Smooth muscle cell (in vitro differentiated cells): ENCODE measurements around the gene PGRMC2. TPM values are rescaled to one million over a fixed set of nuclear protein-coding genes. Genes with fewer than 3 reads are reported as not detected.

Experiments used
- DNase-seq: peaks from one replicate; lab custom pipeline; 2025; ENCODE audit not compliant: unreplicated experiment; lab: John Stamatoyannopoulos, UW
- H2AFZ ChIP-seq: fragments of 200-600 bp; sonication (generic); 2 replicates; pipeline ENCODE4 v1.6.0; 2016; ENCODE audit warnings: antibody characterized with exemption, low read depth, mild to moderate bottlenecking
- H3F3A ChIP-seq: fragments of 200-600 bp; sonication (generic); 2 replicates; pipeline ENCODE4 v1.6.0; 2017; ENCODE audit warnings: antibody characterized with exemption, low read depth
- H3K27ac ChIP-seq: fragments of 200-600 bp; sonication (generic); 2 replicates; pipeline ENCODE4 v1.5.1; 2016; ENCODE audit warnings: low read depth, mild to moderate bottlenecking
- H3K27me3 ChIP-seq: fragments of 200-600 bp; sonication (generic); 2 replicates; pipeline ENCODE4 v1.6.1; 2016; ENCODE audit warnings: low read depth, mild to moderate bottlenecking
- H3K36me3 ChIP-seq: fragments of 200-600 bp; sonication (generic); 2 replicates; pipeline ENCODE4 v1.5.1; 2016; ENCODE audit warnings: low read depth
- H3K4me1 ChIP-seq: fragments of 200-600 bp; sonication (generic); 2 replicates; pipeline ENCODE4 v1.5.1; 2016; ENCODE audit warnings: low read depth
- H3K4me2 ChIP-seq: fragments of 200-600 bp; sonication (generic); 2 replicates; pipeline ENCODE4 v1.6.0; 2016; ENCODE audit warnings: mild to moderate bottlenecking
- H3K4me3 ChIP-seq: fragments of 200-600 bp; sonication (generic); 2 replicates; pipeline ENCODE4 v1.5.1; 2016; ENCODE audit warnings: mild to moderate bottlenecking
- H3K79me2 ChIP-seq: fragments of 200-600 bp; sonication (generic); 2 replicates; pipeline ENCODE4 v1.6.0; 2016; ENCODE audit warnings: low read depth, mild to moderate bottlenecking
- H3K9ac ChIP-seq: fragments of 200-600 bp; sonication (generic); 2 replicates; pipeline ENCODE4 v1.6.0; 2016; ENCODE audit warnings: low read depth
- H3K9me3 ChIP-seq: fragments of 200-600 bp; sonication (generic); replicated peaks from 2 replicates; pipeline ENCODE4 v1.5.1; 2016; ENCODE audit warnings: low read depth
- H4K20me1 ChIP-seq: fragments of 200-600 bp; sonication (generic); 2 replicates; pipeline ENCODE4 v1.6.0; 2016; ENCODE audit warnings: low read depth
- WGBS: methylation state at CpG from one replicate; pipeline ENCODE4 v1.1.7; 2016; ENCODE audit warnings: low lambda C conversion rate; 5-methylcytosine and 5-hydroxymethylcytosine counted together
- polyA plus RNA-seq: library from polyadenylated mRNA; unstranded; fragments of >200 nt; fragmentation: Nextera tagmentation; extraction: Ambion mirVana; gene quantifications from 2 replicates; pipeline ENCODE4 v1.2.1, GENCODE V29; 2016
- total RNA-seq: library from RNA; depleted of rRNA; stranded (reverse); fragments of >200 nt; gene quantifications from 2 replicates; pipeline ENCODE4 v1.2.3, GENCODE V29; 2014
- TF ChIP-seq, protein P1 (sequence below): fragments of 200-600 bp; sonication (generic); IDR thresholded peaks from 2 replicates; pipeline ENCODE4 v1.5.1; 2017; ENCODE audit warnings: borderline replicate concordance, mild to moderate bottlenecking, antibody characterized with exemption; ENCODE audit not compliant: insufficient read depth, poor library complexity, severe bottlenecking

Gene PGRMC2
- total and polyA plus RNA-seq, 2 experiments from 2014 or later: 52.1 to 56.7 TPM

DNA sequence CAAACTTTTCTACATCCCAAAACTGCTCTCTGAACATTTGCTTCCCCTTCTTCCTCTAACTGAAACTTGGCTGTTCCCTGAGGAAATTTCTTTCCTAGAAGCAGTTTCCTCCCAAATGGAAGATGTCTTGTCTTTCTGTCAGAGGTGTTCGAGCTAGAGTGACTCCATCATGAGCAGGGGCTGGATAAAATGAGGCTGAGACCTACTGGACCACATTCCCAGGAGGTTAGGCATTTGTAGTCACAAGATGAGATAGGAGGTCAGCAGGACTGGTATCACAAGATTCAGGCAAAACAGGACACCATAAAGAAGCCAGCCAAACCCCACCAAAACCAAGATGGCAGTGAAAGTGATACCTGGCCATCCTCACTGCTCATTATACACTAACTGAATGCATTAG, 35.8 kb upstream of the PGRMC2 start:
- Histone ChIP-seq H3F3A (no peaks in the 10 kb centered on the region), H2AFZ (no peak overlapping the region)

DNA sequence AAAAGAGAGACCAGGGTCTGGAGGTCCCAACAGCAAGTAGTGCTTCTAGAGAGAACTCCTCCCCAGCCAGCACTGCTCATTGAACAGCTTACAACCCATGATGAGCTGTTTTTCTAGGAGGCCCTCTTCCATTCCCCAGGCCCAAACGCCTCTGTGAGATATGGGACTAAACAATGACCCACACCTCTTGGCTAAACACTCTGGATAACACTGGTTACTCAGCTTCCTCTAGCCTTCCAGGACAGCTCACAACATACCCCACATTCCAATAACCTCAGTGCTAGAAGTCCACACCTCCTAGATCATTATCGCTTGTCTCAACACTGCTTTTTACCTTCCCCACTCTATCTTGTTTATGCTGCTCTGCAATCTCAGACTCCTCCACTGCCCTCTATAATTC, 35.4 kb upstream of the PGRMC2 start:
- peak overlapping the region; percentile 45 for H3K4me2 ChIP-seq
- peak overlapping the region; percentile 95 for H3K27ac ChIP-seq
- peaks cover 23% of the 10 kb centered on the region for H3K4me1 ChIP-seq
- H3K9me3 ChIP-seq: no peaks in the 10 kb centered on the region
- H3K36me3 ChIP-seq: no peaks in the 10 kb centered on the region
- no peak for DNase-seq
- no peak overlapping the region for H3K4me3 ChIP-seq
- 25% methylated on average over 2 of the region's 2 CpGs for WGBS
- H3K79me2 ChIP-seq: no peaks in the 10 kb centered on the region
- no peaks in the 10 kb centered on the region for H4K20me1 ChIP-seq
- no peak overlapping the region for H2AFZ ChIP-seq
- TF ChIP-seq, protein P1, sequence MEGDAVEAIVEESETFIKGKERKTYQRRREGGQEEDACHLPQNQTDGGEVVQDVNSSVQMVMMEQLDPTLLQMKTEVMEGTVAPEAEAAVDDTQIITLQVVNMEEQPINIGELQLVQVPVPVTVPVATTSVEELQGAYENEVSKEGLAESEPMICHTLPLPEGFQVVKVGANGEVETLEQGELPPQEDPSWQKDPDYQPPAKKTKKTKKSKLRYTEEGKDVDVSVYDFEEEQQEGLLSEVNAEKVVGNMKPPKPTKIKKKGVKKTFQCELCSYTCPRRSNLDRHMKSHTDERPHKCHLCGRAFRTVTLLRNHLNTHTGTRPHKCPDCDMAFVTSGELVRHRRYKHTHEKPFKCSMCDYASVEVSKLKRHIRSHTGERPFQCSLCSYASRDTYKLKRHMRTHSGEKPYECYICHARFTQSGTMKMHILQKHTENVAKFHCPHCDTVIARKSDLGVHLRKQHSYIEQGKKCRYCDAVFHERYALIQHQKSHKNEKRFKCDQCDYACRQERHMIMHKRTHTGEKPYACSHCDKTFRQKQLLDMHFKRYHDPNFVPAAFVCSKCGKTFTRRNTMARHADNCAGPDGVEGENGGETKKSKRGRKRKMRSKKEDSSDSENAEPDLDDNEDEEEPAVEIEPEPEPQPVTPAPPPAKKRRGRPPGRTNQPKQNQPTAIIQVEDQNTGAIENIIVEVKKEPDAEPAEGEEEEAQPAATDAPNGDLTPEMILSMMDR: no peak
- no peaks in the 10 kb centered on the region for H3K27me3 ChIP-seq
- peak overlapping the region; percentile 80 for H3K9ac ChIP-seq
- no peaks in the 10 kb centered on the region for H3F3A ChIP-seq

More for the DNA sequence above, 35.8 kb upstream of the PGRMC2 start:
- TF ChIP-seq, protein P1: no peak
- peak overlapping the region; percentile 63 for H3K9ac ChIP-seq
- H3K36me3 ChIP-seq: no peaks in the 10 kb centered on the region
- no peak overlapping the region for H3K4me2 ChIP-seq
- no peak overlapping the region for H3K4me3 ChIP-seq
- H3K27ac ChIP-seq: peak overlapping the region; percentile 95
- peaks cover 24% of the 10 kb centered on the region for H3K4me1 ChIP-seq
- H3K79me2 ChIP-seq: no peaks in the 10 kb centered on the region
- H3K27me3 ChIP-seq: no peaks in the 10 kb centered on the region
- DNase-seq: no peak
- H4K20me1 ChIP-seq: no peaks in the 10 kb centered on the region
- H3K9me3 ChIP-seq: no peaks in the 10 kb centered on the region
- WGBS: 67% methylated on average over 1 of the region's 1 CpG

DNA sequence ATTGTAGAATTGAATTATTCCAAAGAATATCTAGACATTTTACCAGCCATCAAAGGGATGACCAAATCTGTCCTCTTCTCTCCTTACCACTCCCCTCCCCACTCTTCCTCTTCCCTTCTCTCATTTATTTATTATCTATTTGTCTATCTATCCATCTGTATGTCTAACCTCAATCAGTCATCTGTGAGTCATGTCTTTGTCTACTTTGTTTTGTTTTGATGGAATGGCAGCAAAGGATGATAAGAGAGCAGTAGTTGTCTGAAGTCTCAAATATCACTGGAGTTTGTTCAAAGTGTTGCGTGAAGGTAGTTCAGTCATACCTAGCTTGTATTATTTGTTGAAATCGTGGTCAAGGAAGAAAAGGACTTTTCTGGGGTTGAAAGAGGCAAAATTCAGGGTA, 34.7 kb upstream of the PGRMC2 start:
- Histone ChIP-seq H3K36me3 (no peaks in the 10 kb centered on the region), H2AFZ (no peak overlapping the region), H3K27ac (peak overlapping the region; percentile 95), H3K79me2 (no peaks in the 10 kb centered on the region), H3K4me3 (no peak overlapping the region), H3F3A (no peaks in the 10 kb centered on the region), H4K20me1 (no peaks in the 10 kb centered on the region), H3K27me3 (no peaks in the 10 kb centered on the region), H3K9me3 (no peaks in the 10 kb centered on the region), H3K9ac (peak overlapping the region; percentile 80), H3K4me1 (peaks cover 18% of the 10 kb centered on the region), H3K4me2 (peak overlapping the region; percentile 45)
- 80% methylated on average over 2 of the region's 2 CpGs for WGBS
- TF ChIP-seq, protein P1: no peak
- DNase-seq: no peak

DNA sequence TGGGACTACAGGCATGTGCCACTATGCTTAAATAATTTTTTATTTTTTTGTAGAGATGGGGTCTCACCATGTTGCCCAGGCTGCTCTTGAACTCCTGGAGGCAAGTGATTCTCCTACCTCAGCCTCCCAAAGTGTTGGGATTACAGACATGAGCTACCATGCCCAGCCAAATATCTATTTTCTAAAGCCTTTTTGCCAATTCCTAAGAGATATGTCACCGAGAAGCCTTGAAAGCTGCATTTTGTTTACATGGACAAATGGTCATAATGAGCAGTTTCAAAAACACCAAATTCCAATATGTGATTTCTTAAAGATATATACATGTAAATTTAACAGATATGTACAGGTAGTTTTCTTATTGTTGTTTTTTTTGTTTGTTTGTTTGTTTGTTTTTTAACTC, 33.0 kb upstream of the PGRMC2 start:
- 97% methylated on average over 1 of the region's 1 CpG for WGBS
- Histone ChIP-seq H3K36me3 (no peaks in the 10 kb centered on the region), H3K79me2 (no peaks in the 10 kb centered on the region), H3K4me2 (no peak overlapping the region), H3K27me3 (no peaks in the 10 kb centered on the region), H3K4me1 (peaks cover 13% of the 10 kb centered on the region), H3F3A (no peaks in the 10 kb centered on the region), H2AFZ (no peak overlapping the region), H3K4me3 (no peak overlapping the region), H3K9me3 (no peaks in the 10 kb centered on the region), H4K20me1 (no peaks in the 10 kb centered on the region), H3K27ac (no peak overlapping the region), H3K9ac (no peak overlapping the region)
- no peak for DNase-seq
- TF ChIP-seq, protein P1: no peak
